GM19324 (cell line): ENCODE measurements around the gene TAF10.

Experiments
- ATAC-seq: cut with Tn5 transposase; IDR thresholded peaks from one replicate; pipeline ENCODE4 v1.9.1; 2021; ENCODE audit warnings: mild to moderate bottlenecking, moderate library complexity; ENCODE audit not compliant: unreplicated experiment, low FRiP score

Gene TAF10

GRCh38 chr11:6640985-6641701 is 29.1 kb upstream of the TAF10 start:
- ATAC-seq = no peak

- ATAC-seq = no peak
These were observed 28.3 kb upstream of the TAF10 start for GRCh38 chr11:6640036-6640984.

GRCh38 chr11:6638429-6638828 is 26.4 kb upstream of the TAF10 start:
- ATAC-seq = no peak

GRCh38 chr11:6637871-6638270 is 25.9 kb upstream of the TAF10 start:
- no peak for ATAC-seq

- ATAC-seq = no peak
These were observed 24.5 kb upstream of the TAF10 start for GRCh38 chr11:6636480-6636879.

GRCh38 chr11:6635082-6635932 is 23.3 kb upstream of the TAF10 start:
- ATAC-seq = no peak

- no peak for ATAC-seq
These were observed 22.5 kb upstream of the TAF10 start for GRCh38 chr11:6634534-6634933.

GRCh38 chr11:6633422-6634408 is 21.7 kb upstream of the TAF10 start:
- ATAC-seq = no peak

GRCh38 chr11:6632116-6633073 is 20.4 kb upstream of the TAF10 start:
- no peak for ATAC-seq

GRCh38 chr11:6631361-6631890 is 19.4 kb upstream of the TAF10 start:
- no peak for ATAC-seq

GRCh38 chr11:6630632-6631291 is 18.7 kb upstream of the TAF10 start:
- ATAC-seq = no peak

GRCh38 chr11:6629892-6630631 is 18.0 kb upstream of the TAF10 start:
- no peak for ATAC-seq

- no peak for ATAC-seq
These were observed 17.5 kb upstream of the TAF10 start for GRCh38 chr11:6629573-6629891.

GRCh38 chr11:6628526-6628925 is 16.5 kb upstream of the TAF10 start:
- no peak for ATAC-seq

- ATAC-seq = peak; percentile 55
These were observed 15.8 kb upstream of the TAF10 start for GRCh38 chr11:6627762-6628241.

- no peak for ATAC-seq
These were observed 15.2 kb upstream of the TAF10 start for GRCh38 chr11:6626971-6627761.
